ENCODE measurements around the gene RSPH3.

DNA sequence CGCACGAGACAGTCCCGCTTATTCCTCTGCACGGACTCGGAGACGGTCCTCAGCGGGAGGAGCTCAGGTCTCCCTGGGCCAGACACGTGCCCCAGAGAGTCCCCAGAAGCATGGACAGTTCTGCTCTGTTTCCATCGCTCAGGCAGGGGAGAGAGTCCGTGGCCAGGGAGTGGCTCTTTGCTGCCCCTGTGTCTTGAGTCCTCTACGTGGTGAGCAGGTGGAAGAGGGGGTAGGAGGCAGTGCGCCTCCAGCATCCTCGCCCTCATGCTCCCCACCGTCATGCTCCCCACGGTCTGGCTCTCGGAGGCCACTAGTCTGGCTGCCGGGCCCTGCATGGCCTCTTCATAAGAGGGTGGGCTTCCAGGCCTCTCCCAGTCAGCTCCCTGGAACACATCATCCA, 35.9 kb upstream of the RSPH3 start:
- no peak for TF ChIP-seq CTCF (IDR thresholded peaks at IDR 0.05; ENCODE audit: low read depth, low read length, poor library complexity, severe bottlenecking)
- no peak for TF ChIP-seq EZH2phosphoT487 (IDR thresholded peaks at IDR 0.05; ENCODE audit: borderline replicate concordance, low read length)
